HepG2 (cell line): ENCODE data around the gene MTHFD1. TPM values are rescaled to one million over a fixed set of nuclear protein-coding genes. Genes with fewer than 3 reads are reported as not detected.

Experiments
- ATF5 ChIP-seq: sonication (generic); formaldehyde crosslinking; IDR thresholded peaks from 2 replicates; pipeline ENCODE4 v1.4.0; 2020; ENCODE audit warnings: mild to moderate bottlenecking, low read depth, missing genetic modification reagents
- DDIT3 ChIP-seq: sonication (generic); formaldehyde crosslinking; IDR thresholded peaks from 2 replicates; pipeline ENCODE4 v1.4.0; 2020; ENCODE audit warnings: mild to moderate bottlenecking, missing genetic modification reagents
- DRAP1 ChIP-seq: IDR thresholded peaks from 2 replicates; pipeline ENCODE4 v1.6.1; 2016; ENCODE audit warnings: missing genetic modification reagents, missing compliant biosample characterization
- NCOA2 ChIP-seq: sonication (generic); formaldehyde crosslinking; IDR thresholded peaks from 2 replicates; pipeline ENCODE4 v1.8.0; 2022; ENCODE audit warnings: inconsistent platforms
- PRMT3 ChIP-seq: sonication (generic); formaldehyde crosslinking; IDR thresholded peaks from 2 replicates; pipeline ENCODE4 v1.8.1; 2022; ENCODE audit warnings: low read depth, mild to moderate bottlenecking, moderate library complexity, missing genetic modification reagents, borderline replicate concordance
- RNF219 ChIP-seq: sonication (generic); formaldehyde crosslinking; IDR thresholded peaks from 2 replicates; pipeline ENCODE4 v1.5.0; 2020; ENCODE audit warnings: mild to moderate bottlenecking, missing genetic modification reagents
- RXRB ChIP-seq: IDR thresholded peaks from 2 replicates; pipeline ENCODE4 v1.6.1; 2016; ENCODE audit warnings: borderline replicate concordance, missing genetic modification reagents, missing compliant biosample characterization
- SRSF4 ChIP-seq: fragments of 200-400 bp; formaldehyde crosslinking; IDR thresholded peaks from one replicate; pipeline ENCODE4 v1.6.1; 2018; ENCODE audit warnings: mild to moderate bottlenecking, low read depth, low read length, moderate library complexity; ENCODE audit not compliant: poor library complexity, severe bottlenecking
- TGIF2 ChIP-seq: IDR thresholded peaks from 2 replicates; pipeline ENCODE4 v1.6.1; 2016; ENCODE audit warnings: control low read depth, missing compliant biosample characterization
- ZMAT5 ChIP-seq: sonication (generic); formaldehyde crosslinking; IDR thresholded peaks from 2 replicates; pipeline ENCODE4 v1.5.0; 2020; ENCODE audit warnings: mild to moderate bottlenecking, low read depth, missing genetic modification reagents, borderline replicate concordance
- ZNF329 ChIP-seq: sonication (generic); formaldehyde crosslinking; IDR thresholded peaks from 2 replicates; pipeline ENCODE4 v1.9.0; 2021; ENCODE audit warnings: low read depth, mild to moderate bottlenecking, missing genetic modification reagents
- ZNF570 ChIP-seq: sonication (generic); formaldehyde crosslinking; IDR thresholded peaks from 2 replicates; pipeline ENCODE4 v1.4.0; 2020; ENCODE audit warnings: mild to moderate bottlenecking, missing genetic modification reagents, borderline replicate concordance
- ZNF75D ChIP-seq: sonication (generic); formaldehyde crosslinking; IDR thresholded peaks from 2 replicates; pipeline ENCODE4 v1.8.1; 2023; ENCODE audit warnings: missing genetic modification reagents, mild to moderate bottlenecking, borderline replicate concordance
- ZNF776 ChIP-seq: sonication (generic); formaldehyde crosslinking; IDR thresholded peaks from 2 replicates; pipeline ENCODE4 v1.4.0; 2020; ENCODE audit warnings: mild to moderate bottlenecking, missing genetic modification reagents
- ZNF800 ChIP-seq: sonication (generic); formaldehyde crosslinking; IDR thresholded peaks from 2 replicates; pipeline ENCODE4 v1.4.0; 2020; ENCODE audit warnings: missing genetic modification reagents
- polyA plus RNA-seq, 8 experiments: library from polyadenylated mRNA; depleted of rRNA in 3 of 8; stranded (reverse) in 7 of 8; unstranded in 1 of 8; fragments of >200 nt; fragmentation: Illumina TruSeq in 4 of 8; extraction: Trizol in 4 of 8; gene quantifications; 2 replicates each; pipeline versions ENCODE4 v1.2.1 to v1.2.3, GENCODE V29; 2011 to 2016; ENCODE audit warnings: low read depth in 4 of 8, missing spikeins in 1 of 8, mixed read lengths in 1 of 8; ENCODE audit not compliant: insufficient read depth in 1 of 8
- total RNA-seq, 5 experiments: library from RNA; depleted of rRNA; stranded (reverse); fragments of >200 nt; fragmentation: Illumina TruSeq; extraction: Trizol; gene quantifications; 2 replicates each; pipeline ENCODE4 v1.2.3, GENCODE V29; 2016; ENCODE audit warnings: low read depth in 1 of 5
- TF ChIP-seq, protein P1 (sequence below): sonication (generic); formaldehyde crosslinking; conservative IDR thresholded peaks from 2 replicates; pipeline ENCODE4 v1.4.0; 2020; ENCODE audit warnings: missing genetic modification reagents
- TF ChIP-seq, protein P2 (sequence below), 2 experiments: sonication (generic) in 1 of 2; formaldehyde crosslinking in 1 of 2; IDR thresholded peaks; 2 replicates each; pipeline versions ENCODE4 v1.4.0 to v1.6.1; 2018 to 2020; ENCODE audit warnings: missing genetic modification reagents in 2 of 2, borderline replicate concordance in 1 of 2, low read depth in 1 of 2, mild to moderate bottlenecking in 1 of 2, missing biosample characterization in 1 of 2

Gene MTHFD1
- total and polyA plus RNA-seq, 2 of the 13 experiments (the other 11 are each of a cell fraction or from before 2014, with no cell fraction given) = 31.0 to 106 TPM

DNA sequence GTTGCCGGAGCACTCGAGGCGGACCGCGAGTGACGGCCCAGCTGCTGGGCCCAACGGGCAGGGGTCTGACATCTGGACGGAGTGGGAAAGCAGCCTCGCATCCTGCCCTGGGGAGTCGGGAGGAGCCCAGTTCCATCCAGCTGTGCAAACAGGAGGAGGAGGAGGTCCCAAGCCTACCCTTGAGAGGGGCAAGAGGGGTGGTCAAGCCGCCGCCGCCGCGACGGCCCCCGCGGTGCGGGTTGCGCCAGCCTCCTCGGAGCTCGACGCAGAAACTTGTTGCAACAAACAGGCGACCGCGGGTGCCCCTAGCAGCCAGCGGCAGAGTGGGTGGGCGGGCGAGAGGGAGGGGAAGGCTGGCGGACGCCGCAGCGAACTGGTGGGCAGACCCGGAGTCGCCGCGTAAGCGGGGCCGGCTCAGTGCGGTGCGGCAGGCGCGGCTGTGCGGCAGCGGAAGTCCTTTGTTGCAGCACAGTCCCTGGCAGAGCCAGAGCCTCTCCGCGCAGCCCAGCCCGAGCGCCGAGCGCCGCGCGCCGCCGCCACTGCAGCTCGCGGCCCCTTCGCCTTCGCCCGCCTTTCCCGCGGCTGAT lies 116.2 kb downstream of the MTHFD1 start, which contains the start of gene ZBTB1 (continued):
- TF ChIP-seq DDIT3 (no peak), PRMT3 (CRISPR knock-in tag) (no peak), RXRB (CRISPR knock-in tag) (no peak), DRAP1 (no peak), ATF5 (CRISPR knock-in tag) (no peak; the same call in 1 of the 2 replicates), SRSF4 (peak; percentile 68), TGIF2 (no peak), NCOA2 (CRISPR knock-in tag) (no peak; the same call in 1 of the 2 replicates), ZNF329 (CRISPR knock-in tag) (no peak; the same call in 1 of the 2 replicates), ZNF776 (CRISPR knock-in tag) (no peak), ZNF800 (CRISPR knock-in tag) (no peak), RNF219 (CRISPR knock-in tag) (no peak), ZMAT5 (CRISPR knock-in tag) (no peak), ZNF75D (no peak), ZNF570 (CRISPR knock-in tag) (no peak)
- TF ChIP-seq, protein P1, sequence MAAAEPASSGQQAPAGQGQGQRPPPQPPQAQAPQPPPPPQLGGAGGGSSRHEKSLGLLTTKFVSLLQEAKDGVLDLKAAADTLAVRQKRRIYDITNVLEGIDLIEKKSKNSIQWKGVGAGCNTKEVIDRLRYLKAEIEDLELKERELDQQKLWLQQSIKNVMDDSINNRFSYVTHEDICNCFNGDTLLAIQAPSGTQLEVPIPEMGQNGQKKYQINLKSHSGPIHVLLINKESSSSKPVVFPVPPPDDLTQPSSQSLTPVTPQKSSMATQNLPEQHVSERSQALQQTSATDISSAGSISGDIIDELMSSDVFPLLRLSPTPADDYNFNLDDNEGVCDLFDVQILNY (CRISPR knock-in tag) = no peak
- TF ChIP-seq, protein P2, sequence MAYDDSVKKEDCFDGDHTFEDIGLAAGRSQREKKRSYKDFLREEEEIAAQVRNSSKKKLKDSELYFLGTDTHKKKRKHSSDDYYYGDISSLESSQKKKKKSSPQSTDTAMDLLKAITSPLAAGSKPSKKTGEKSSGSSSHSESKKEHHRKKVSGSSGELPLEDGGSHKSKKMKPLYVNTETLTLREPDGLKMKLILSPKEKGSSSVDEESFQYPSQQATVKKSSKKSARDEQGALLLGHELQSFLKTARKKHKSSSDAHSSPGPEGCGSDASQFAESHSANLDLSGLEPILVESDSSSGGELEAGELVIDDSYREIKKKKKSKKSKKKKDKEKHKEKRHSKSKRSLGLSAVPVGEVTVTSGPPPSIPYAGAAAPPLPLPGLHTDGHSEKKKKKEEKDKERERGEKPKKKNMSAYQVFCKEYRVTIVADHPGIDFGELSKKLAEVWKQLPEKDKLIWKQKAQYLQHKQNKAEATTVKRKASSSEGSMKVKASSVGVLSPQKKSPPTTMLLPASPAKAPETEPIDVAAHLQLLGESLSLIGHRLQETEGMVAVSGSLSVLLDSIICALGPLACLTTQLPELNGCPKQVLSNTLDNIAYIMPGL (CRISPR knock-in tag; IDR thresholded peaks at IDR 0.05; ENCODE audit: borderline replicate concordance in 1 of 2, low read depth in 1 of 2) = peak; percentile 38 to 49; a peak in 2 of 4 replicates
